Calu3 (cell line): ENCODE results near the gene PCNP. TPM values are rescaled to one million over a fixed set of nuclear protein-coding genes. Genes with fewer than 3 reads are reported as not detected.

Experiments used
- BruUV-seq: library from RNA; stranded (reverse); fragments of 400-500 nt; replicated peaks from 2 replicates; lab custom pipeline; 2021; lab: Mats Ljungman, UMichigan
- CTCF ChIA-PET: fragments of 300-600 bp; sonication (Branson Sonifier 250); formaldehyde crosslinking; loops from one replicate; lab custom pipeline; 2022; ENCODE audit warnings: antibody characterized with exemption; lab: Charles Lee
- DNase-seq: peaks from one replicate; pipeline ENCODE4 v3.0.0; 2022
- H3K27ac Mint-ChIP-seq: one replicate; pipeline ENCODE4 v1.8.0; 2022; ENCODE audit warnings: mixed read lengths; ENCODE audit not compliant: unreplicated experiment
- H3K27me3 Mint-ChIP-seq: one replicate; pipeline ENCODE4 v1.8.0; 2022; ENCODE audit warnings: mixed read lengths; ENCODE audit not compliant: unreplicated experiment
- H3K36me3 Mint-ChIP-seq: one replicate; pipeline ENCODE4 v1.8.0; 2022; ENCODE audit warnings: mild to moderate bottlenecking, moderate library complexity, mixed read lengths; ENCODE audit not compliant: insufficient read depth, unreplicated experiment
- H3K4me1 Mint-ChIP-seq: one replicate; pipeline ENCODE4 v1.8.0; 2022; ENCODE audit warnings: mild to moderate bottlenecking, low read depth, mixed read lengths; ENCODE audit not compliant: unreplicated experiment
- H3K4me3 Mint-ChIP-seq: one replicate; pipeline ENCODE4 v1.8.0; 2022; ENCODE audit warnings: mild to moderate bottlenecking, low read depth, moderate library complexity, mixed read lengths; ENCODE audit not compliant: unreplicated experiment
- H3K9me3 Mint-ChIP-seq: one replicate; pipeline ENCODE4 v1.8.0; 2022; ENCODE audit warnings: low read depth, mixed read lengths; ENCODE audit not compliant: unreplicated experiment
- intact Hi-C: fragments of 100-400 bp; cut with micrococcal nuclease; formaldehyde crosslinking; loops from one replicate; pipeline ENCODE4 v1.10.0; 2022; ENCODE audit not compliant: unreplicated experiment
- total RNA-seq: library from RNA; stranded (reverse); gene quantifications from 2 replicates; pipeline ENCODE4 v1.2.3, GENCODE V29; 2022
- TF ChIP-seq, protein P1 (sequence below): fragments of 200-600 bp; IDR thresholded peaks from one replicate; pipeline ENCODE4 v1.8.0; 2022; ENCODE audit warnings: antibody characterized with exemption; ENCODE audit not compliant: unreplicated experiment

The PCNP gene
- total RNA-seq, 1 experiment from 2014 or later = 147 TPM

GRCh38 chr3:101574388-101575112 lies 570 bp downstream of the PCNP start:
- CTCF ChIA-PET = interaction anchor here (0.6 to 1.6 kb wide), 6 partner anchors 10 to 1235 kb away, joined by 3 to 9 read pairs (median 4); no protein-coding TSS in a partner anchor
- no peak for DNase-seq
- BruUV-seq = no TSS peak

DNA sequence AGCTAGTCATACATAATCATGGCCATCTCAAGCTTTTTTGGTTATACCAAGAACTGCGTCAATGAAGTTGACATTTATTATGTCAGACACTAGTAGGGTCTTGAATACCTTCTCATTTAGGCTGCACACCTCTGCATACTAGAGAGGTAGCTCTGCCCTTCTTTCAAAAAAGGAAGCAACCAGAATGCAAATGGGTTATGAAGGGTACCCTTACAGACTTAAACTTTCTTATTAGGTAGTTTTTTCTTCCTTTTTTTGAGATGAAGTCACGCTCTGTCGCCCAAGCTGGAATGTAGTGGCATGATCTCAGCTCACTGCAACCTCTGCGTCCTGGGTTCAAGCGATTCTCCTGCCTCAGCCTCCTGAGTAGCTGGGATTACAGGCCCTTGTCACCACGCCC lies 3.3 kb downstream of the PCNP start:
- BruUV-seq = no TSS peak
- Mint-ChIP-seq H3K27me3 (no peaks in the 10 kb centered on the region), H3K36me3 (peaks cover 40% of the 10 kb centered on the region), H3K4me3 (no peak overlapping the region), H3K9me3 (no peaks in the 10 kb centered on the region), H3K27ac (no peak overlapping the region), H3K4me1 (peaks cover 8% of the 10 kb centered on the region)
- intact Hi-C loops = no loop called here
- no peak for DNase-seq
- CTCF ChIA-PET = no interaction called here
- TF ChIP-seq, protein P1, sequence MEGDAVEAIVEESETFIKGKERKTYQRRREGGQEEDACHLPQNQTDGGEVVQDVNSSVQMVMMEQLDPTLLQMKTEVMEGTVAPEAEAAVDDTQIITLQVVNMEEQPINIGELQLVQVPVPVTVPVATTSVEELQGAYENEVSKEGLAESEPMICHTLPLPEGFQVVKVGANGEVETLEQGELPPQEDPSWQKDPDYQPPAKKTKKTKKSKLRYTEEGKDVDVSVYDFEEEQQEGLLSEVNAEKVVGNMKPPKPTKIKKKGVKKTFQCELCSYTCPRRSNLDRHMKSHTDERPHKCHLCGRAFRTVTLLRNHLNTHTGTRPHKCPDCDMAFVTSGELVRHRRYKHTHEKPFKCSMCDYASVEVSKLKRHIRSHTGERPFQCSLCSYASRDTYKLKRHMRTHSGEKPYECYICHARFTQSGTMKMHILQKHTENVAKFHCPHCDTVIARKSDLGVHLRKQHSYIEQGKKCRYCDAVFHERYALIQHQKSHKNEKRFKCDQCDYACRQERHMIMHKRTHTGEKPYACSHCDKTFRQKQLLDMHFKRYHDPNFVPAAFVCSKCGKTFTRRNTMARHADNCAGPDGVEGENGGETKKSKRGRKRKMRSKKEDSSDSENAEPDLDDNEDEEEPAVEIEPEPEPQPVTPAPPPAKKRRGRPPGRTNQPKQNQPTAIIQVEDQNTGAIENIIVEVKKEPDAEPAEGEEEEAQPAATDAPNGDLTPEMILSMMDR = no peak

More at GRCh38 chr3:101574388-101575112, 570 bp downstream of the PCNP start:
- no peaks in the 10 kb centered on the region for H3K27me3 Mint-ChIP-seq
- peaks cover 22% of the 10 kb centered on the region for H3K4me1 Mint-ChIP-seq
- intact Hi-C loops = loop anchor here (5.0 kb wide), 3 partner anchors 62 to 653 kb away; partner anchors contain the start of gene SENP7
- H3K36me3 Mint-ChIP-seq = peaks cover 34% of the 10 kb centered on the region
- no peaks in the 10 kb centered on the region for H3K9me3 Mint-ChIP-seq
- TF ChIP-seq, protein P1 = no peak
- peak overlapping the region; percentile 97 for H3K4me3 Mint-ChIP-seq
- H3K27ac Mint-ChIP-seq = peak overlapping the region; percentile 99

- TF ChIP-seq, protein P1 = no peak
- peaks cover 32% of the 10 kb centered on the region for H3K36me3 Mint-ChIP-seq
- H3K9me3 Mint-ChIP-seq = no peaks in the 10 kb centered on the region
- no peaks in the 10 kb centered on the region for H3K27me3 Mint-ChIP-seq
- no peak for DNase-seq
- CTCF ChIA-PET = no interaction called here
- H3K4me1 Mint-ChIP-seq = no peaks in the 10 kb centered on the region
- H3K27ac Mint-ChIP-seq = no peak overlapping the region
- no peak overlapping the region for H3K4me3 Mint-ChIP-seq
- intact Hi-C loops = no loop called here
- no TSS peak for BruUV-seq
These were observed 14.6 kb downstream of the PCNP start for GRCh38 chr3:101588616-101589015.

DNA sequence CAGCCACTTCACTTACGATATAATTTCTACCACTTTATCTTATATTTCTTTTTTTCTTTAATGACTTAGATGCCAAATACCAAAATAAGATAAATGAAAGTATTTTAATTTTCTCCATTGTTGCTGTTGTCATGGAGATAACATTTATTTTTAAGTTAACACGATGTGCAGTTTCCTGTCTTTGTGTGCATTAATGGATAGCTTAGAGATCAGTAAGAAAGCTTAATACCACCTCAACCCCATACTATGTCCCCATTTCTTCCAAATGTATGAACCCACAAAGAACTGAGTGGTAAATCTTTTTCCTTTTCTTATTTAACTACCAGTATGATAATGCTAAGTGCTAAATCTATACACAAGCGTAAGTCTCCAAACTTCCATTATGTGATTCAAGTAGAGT lies 17.1 kb downstream of the PCNP start:
- TF ChIP-seq, protein P1 = no peak
- Mint-ChIP-seq H3K4me1 (no peaks in the 10 kb centered on the region), H3K36me3 (peaks cover 33% of the 10 kb centered on the region), H3K27ac (no peak overlapping the region), H3K27me3 (no peaks in the 10 kb centered on the region), H3K4me3 (no peak overlapping the region), H3K9me3 (no peaks in the 10 kb centered on the region)
- no peak for DNase-seq
- BruUV-seq = no TSS peak
- CTCF ChIA-PET = no interaction called here
- intact Hi-C loops = no loop called here
